Hepatocyte (in vitro differentiated cells): Measurements from ENCODE around the gene PSPN.

ENCODE experiments used
- CTCF ChIP-seq: fragments of 200-600 bp; sonication (generic); IDR thresholded peaks from 2 replicates; pipeline ENCODE4 v1.5.1; 2016; ENCODE audit warnings: antibody characterized with exemption, mild to moderate bottlenecking; ENCODE audit not compliant: poor library complexity
- EZH2 ChIP-seq: fragments of 200-600 bp; sonication (generic); IDR thresholded peaks from 2 replicates; pipeline ENCODE4 v1.6.1; 2016; ENCODE audit warnings: antibody characterized with exemption, mild to moderate bottlenecking, borderline replicate concordance
- EZH2phosphoT487 ChIP-seq: fragments of 200-600 bp; sonication (generic); IDR thresholded peaks from one replicate; pipeline ENCODE4 v1.6.1; 2018; ENCODE audit warnings: antibody characterized with exemption, mild to moderate bottlenecking, low read depth, moderate library complexity; ENCODE audit not compliant: unreplicated experiment, severe bottlenecking

- TF ChIP-seq CTCF = no peak
- no peak for TF ChIP-seq EZH2
- TF ChIP-seq EZH2phosphoT487 = no peak
These were observed 872 bp downstream of the PSPN start for GRCh38 chr19:6374711-6375410.
